GM18870 (cell line): ENCODE results near the gene IRAK1BP1.
"Not testable (repeated sequence)": the region's sequence is repeated elsewhere in the genome, so short reads cannot be mapped to it uniquely, and the experiment has no call there.

Experiments
- ATAC-seq: cut with Tn5 transposase; IDR thresholded peaks from one replicate; pipeline ENCODE4 v1.9.1; 2021; ENCODE audit warnings: moderate library complexity; ENCODE audit not compliant: unreplicated experiment

IRAK1BP1 gene

GRCh38 chr6:78883651-78884050, 16.3 kb downstream of the IRAK1BP1 start:
- no peak for ATAC-seq

GRCh38 chr6:78889901-78890300, 22.6 kb downstream of the IRAK1BP1 start:
- ATAC-seq = not testable (repeated sequence)

GRCh38 chr6:78896227-78896626, 28.9 kb downstream of the IRAK1BP1 start:
- ATAC-seq = no peak

GRCh38 chr6:78908621-78909020, 41.3 kb downstream of the IRAK1BP1 start:
- no peak for ATAC-seq

- no peak for ATAC-seq
These were observed 42.0 kb downstream of the IRAK1BP1 start for GRCh38 chr6:78909391-78909790.

GRCh38 chr6:78910010-78910409, 42.7 kb downstream of the IRAK1BP1 start:
- no peak for ATAC-seq

GRCh38 chr6:78910591-78911171, 43.3 kb downstream of the IRAK1BP1 start:
- ATAC-seq = peak; percentile 50

GRCh38 chr6:78911218-78911940, 44.0 kb downstream of the IRAK1BP1 start:
- ATAC-seq = no peak

- ATAC-seq = no peak
These were observed 49.1 kb downstream of the IRAK1BP1 start for GRCh38 chr6:78916411-78916810.

- no peak for ATAC-seq
These were observed 50.4 kb downstream of the IRAK1BP1 start for GRCh38 chr6:78917788-78918187.

- ATAC-seq = not testable (repeated sequence)
These were observed 53.8 kb downstream of the IRAK1BP1 start for GRCh38 chr6:78921168-78921567.

- ATAC-seq = no peak
These were observed 58.0 kb downstream of the IRAK1BP1 start for GRCh38 chr6:78925317-78925716.

GRCh38 chr6:78935553-78935952, 68.2 kb downstream of the IRAK1BP1 start:
- no peak for ATAC-seq

GRCh38 chr6:78936515-78936914, 69.2 kb downstream of the IRAK1BP1 start:
- ATAC-seq = no peak

GRCh38 chr6:78942446-78942845, 75.1 kb downstream of the IRAK1BP1 start:
- no peak for ATAC-seq

GRCh38 chr6:78947529-78947928, 80.2 kb downstream of the IRAK1BP1 start:
- ATAC-seq = no peak

- no peak for ATAC-seq
These were observed 80.6 kb downstream of the IRAK1BP1 start for GRCh38 chr6:78947962-78948361.

- ATAC-seq = no peak
These were observed 81.4 kb downstream of the IRAK1BP1 start for GRCh38 chr6:78948785-78949184.

- no peak for ATAC-seq
These were observed 85.0 kb downstream of the IRAK1BP1 start for GRCh38 chr6:78952362-78952761.
